Measurements from ENCODE around the gene CARM1.

DNA sequence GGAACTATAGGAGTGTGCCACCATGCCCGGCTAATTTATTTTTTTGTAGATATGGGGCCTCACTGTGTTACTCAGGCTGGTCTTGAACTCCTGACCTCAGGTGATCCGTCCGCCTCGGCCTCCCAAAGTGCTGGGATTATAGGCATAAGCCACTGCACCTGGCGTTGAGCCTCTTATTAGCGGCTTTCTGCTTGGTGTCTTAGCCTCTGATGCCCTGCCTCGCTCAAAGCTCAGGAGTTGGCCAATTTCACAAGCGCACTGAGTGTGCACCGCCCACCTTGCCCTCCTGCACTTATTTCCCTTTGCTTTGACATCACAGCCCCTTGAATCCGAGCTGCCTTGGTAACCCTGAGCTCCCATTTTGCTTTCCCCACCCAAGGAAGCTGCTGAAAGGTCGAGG is 47.0 kb downstream of the CARM1 start:
- TF ChIP-seq, protein P1, sequence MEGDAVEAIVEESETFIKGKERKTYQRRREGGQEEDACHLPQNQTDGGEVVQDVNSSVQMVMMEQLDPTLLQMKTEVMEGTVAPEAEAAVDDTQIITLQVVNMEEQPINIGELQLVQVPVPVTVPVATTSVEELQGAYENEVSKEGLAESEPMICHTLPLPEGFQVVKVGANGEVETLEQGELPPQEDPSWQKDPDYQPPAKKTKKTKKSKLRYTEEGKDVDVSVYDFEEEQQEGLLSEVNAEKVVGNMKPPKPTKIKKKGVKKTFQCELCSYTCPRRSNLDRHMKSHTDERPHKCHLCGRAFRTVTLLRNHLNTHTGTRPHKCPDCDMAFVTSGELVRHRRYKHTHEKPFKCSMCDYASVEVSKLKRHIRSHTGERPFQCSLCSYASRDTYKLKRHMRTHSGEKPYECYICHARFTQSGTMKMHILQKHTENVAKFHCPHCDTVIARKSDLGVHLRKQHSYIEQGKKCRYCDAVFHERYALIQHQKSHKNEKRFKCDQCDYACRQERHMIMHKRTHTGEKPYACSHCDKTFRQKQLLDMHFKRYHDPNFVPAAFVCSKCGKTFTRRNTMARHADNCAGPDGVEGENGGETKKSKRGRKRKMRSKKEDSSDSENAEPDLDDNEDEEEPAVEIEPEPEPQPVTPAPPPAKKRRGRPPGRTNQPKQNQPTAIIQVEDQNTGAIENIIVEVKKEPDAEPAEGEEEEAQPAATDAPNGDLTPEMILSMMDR (IDR thresholded peaks at IDR 0.05) = no peak
- no peak for TF ChIP-seq POLR2A (IDR thresholded peaks at IDR 0.05)

All from thyroid gland (tissue), 4 donors.